Caco-2 (cell line): ENCODE data around the gene CIAO1. TPM values are rescaled to one million over a fixed set of nuclear protein-coding genes. Genes with fewer than 3 reads are reported as not detected.
"Not testable (repeated sequence)": the region's sequence is repeated elsewhere in the genome, so short reads cannot be mapped to it uniquely, and the experiment has no call there.

Experiments
- BruUV-seq: library from RNA; stranded (reverse); fragments of 400-500 nt; replicated peaks from 2 replicates; lab custom pipeline; 2021; lab: Mats Ljungman, UMichigan
- CTCF ChIA-PET: fragments of 300-600 bp; sonication (Branson Sonifier 250); formaldehyde crosslinking; loops from one replicate; lab custom pipeline; 2022; ENCODE audit warnings: antibody characterized with exemption; lab: Charles Lee
- POLR2A ChIA-PET: fragments of 300-600 bp; sonication (Branson Sonifier 250); formaldehyde crosslinking; loops from one replicate; lab custom pipeline; 2022; ENCODE audit warnings: antibody characterized with exemption; lab: Charles Lee
- DNase-seq, 2 experiments: peaks; one replicate each; pipeline versions ENCODE4 v3.0.0 to v3.0.0-alpha.2; 2020 to 2022
- H3K27me3 ChIP-seq: replicated peaks from 2 replicates; pipeline ENCODE4 v1.6.0; 2011; ENCODE audit warnings: low read length; ENCODE audit not compliant: control insufficient read depth, insufficient read depth
- H3K36me3 ChIP-seq: 2 replicates; pipeline ENCODE4 v1.5.1; 2011; ENCODE audit warnings: low read length; ENCODE audit not compliant: control insufficient read depth, insufficient read depth
- H3K4me1 ChIP-seq: fragments of 250-450 bp; sonication (Bioruptor Pico); 2 replicates; pipeline ENCODE4 v1.5.1; 2020; ENCODE audit warnings: mild to moderate bottlenecking
- H3K4me3 ChIP-seq: 2 replicates; pipeline ENCODE4 v1.5.1; 2011; ENCODE audit warnings: low read depth, mild to moderate bottlenecking, control low read depth, low read length
- H3K9me3 ChIP-seq: fragments of 250-450 bp; sonication (Bioruptor Pico); 2 replicates; pipeline ENCODE4 v1.5.1; 2020; ENCODE audit warnings: mild to moderate bottlenecking, moderate library complexity
- H3K27ac Mint-ChIP-seq: one replicate; pipeline ENCODE4 v1.8.0; 2022; ENCODE audit warnings: mixed read lengths; ENCODE audit not compliant: unreplicated experiment
- H3K27me3 Mint-ChIP-seq: one replicate; pipeline ENCODE4 v1.8.0; 2022; ENCODE audit warnings: mixed read lengths; ENCODE audit not compliant: insufficient read depth, unreplicated experiment
- H3K36me3 Mint-ChIP-seq: one replicate; pipeline ENCODE4 v1.8.0; 2022; ENCODE audit warnings: mild to moderate bottlenecking, mixed read lengths; ENCODE audit not compliant: insufficient read depth, unreplicated experiment
- H3K4me1 Mint-ChIP-seq: one replicate; pipeline ENCODE4 v1.8.0; 2022; ENCODE audit warnings: low read depth, mixed read lengths; ENCODE audit not compliant: unreplicated experiment
- H3K4me3 Mint-ChIP-seq: one replicate; pipeline ENCODE4 v1.8.0; 2022; ENCODE audit warnings: mild to moderate bottlenecking, moderate library complexity, mixed read lengths; ENCODE audit not compliant: unreplicated experiment
- H3K9me3 Mint-ChIP-seq: one replicate; pipeline ENCODE4 v1.8.0; 2022; ENCODE audit warnings: mixed read lengths; ENCODE audit not compliant: unreplicated experiment
- CTCF ChIP-seq, 2 experiments: fragments of 200-600 bp in 1 of 2; IDR thresholded peaks; 1 replicate in 1 of 2; 2 replicates in 1 of 2; pipeline versions ENCODE4 v1.5.1 to v1.8.0; 2011 to 2022; ENCODE audit warnings: antibody characterized with exemption in 1 of 2, control low read depth in 1 of 2, inconsistent platforms in 1 of 2, low read depth in 1 of 2, low read length in 1 of 2, mild to moderate bottlenecking in 1 of 2, moderate library complexity in 1 of 2; ENCODE audit not compliant: insufficient read depth in 1 of 2, severe bottlenecking in 1 of 2, unreplicated experiment in 1 of 2
- intact Hi-C: fragments of 100-400 bp; cut with micrococcal nuclease; formaldehyde crosslinking; loops from one replicate; pipeline ENCODE4 v1.10.0; 2022; ENCODE audit not compliant: unreplicated experiment
- total RNA-seq: library from RNA; stranded (reverse); gene quantifications from 2 replicates; pipeline ENCODE4 v1.2.3, GENCODE V29; 2022

Gene CIAO1
- total RNA-seq, 1 experiment from 2014 or later = 97.9 TPM

- intact Hi-C loops = no loop called here
- Mint-ChIP-seq H3K9me3 (no peaks in the 10 kb centered on the region), H3K27ac (no peak overlapping the region), H3K4me1 (no peaks in the 10 kb centered on the region), H3K4me3 (no peak overlapping the region), H3K27me3 (no peaks in the 10 kb centered on the region), H3K36me3 (peaks cover 46% of the 10 kb centered on the region)
- H3K4me3 ChIP-seq = no peak overlapping the region
- peaks cover 4% of the 10 kb centered on the region for H3K36me3 ChIP-seq
- ChIA-PET POLR2A (no interaction called here), CTCF (interaction anchor here (0.6 kb wide), 1 partner anchor 146 kb away, joined by 3 read pairs; no protein-coding TSS in a partner anchor)
- no peak for TF ChIP-seq CTCF (IDR thresholded peaks at IDR 0.05; ENCODE audit: insufficient read depth in 1 of 2, low read depth in 1 of 2, low read length in 1 of 2, severe bottlenecking in 1 of 2, unreplicated experiment in 1 of 2)
- DNase-seq = no peak
- no peaks in the 10 kb centered on the region for H3K4me1 ChIP-seq
- no peaks in the 10 kb centered on the region for H3K9me3 ChIP-seq
- BruUV-seq = no TSS peak
- no peaks in the 10 kb centered on the region for H3K27me3 ChIP-seq
These were observed 11.5 kb upstream of the CIAO1 start for GRCh38 chr2:96254571-96254970.

- H3K36me3 Mint-ChIP-seq = peaks cover 41% of the 10 kb centered on the region
- Histone ChIP-seq H3K27me3 (no peaks in the 10 kb centered on the region), H3K4me1 (peaks cover 17% of the 10 kb centered on the region), H3K9me3 (no peaks in the 10 kb centered on the region), H3K4me3 (no peak overlapping the region), H3K36me3 (peaks cover 4% of the 10 kb centered on the region)
- peaks cover 14% of the 10 kb centered on the region for H3K4me1 Mint-ChIP-seq
- H3K27ac Mint-ChIP-seq = no peak overlapping the region
- CTCF ChIA-PET = no interaction called here
- POLR2A ChIA-PET = no interaction called here
- BruUV-seq = no TSS peak
- no peaks in the 10 kb centered on the region for H3K27me3 Mint-ChIP-seq
- intact Hi-C loops = no loop called here
- H3K9me3 Mint-ChIP-seq = no peaks in the 10 kb centered on the region
- DNase-seq = no peak
- no peak for TF ChIP-seq CTCF (IDR thresholded peaks at IDR 0.05; ENCODE audit: insufficient read depth in 1 of 2, low read depth in 1 of 2, low read length in 1 of 2, severe bottlenecking in 1 of 2, unreplicated experiment in 1 of 2)
- no peak overlapping the region for H3K4me3 Mint-ChIP-seq
These were observed 9.4 kb upstream of the CIAO1 start for GRCh38 chr2:96256611-96257113.

- H3K9me3 Mint-ChIP-seq, H3K27ac Mint-ChIP-seq, H3K4me3 ChIP-seq, DNase-seq, BruUV-seq, H3K9me3 ChIP-seq, H3K27me3 ChIP-seq, H3K27me3 Mint-ChIP-seq, POLR2A ChIA-PET, H3K4me3 Mint-ChIP-seq, CTCF ChIA-PET, H3K36me3 ChIP-seq, intact Hi-C loops: not testable (repeated sequence)
- H3K36me3 Mint-ChIP-seq = peaks cover 34% of the 10 kb centered on the region
- H3K4me1 Mint-ChIP-seq = peaks cover 23% of the 10 kb centered on the region
- peaks cover 27% of the 10 kb centered on the region for H3K4me1 ChIP-seq
These were observed 8.3 kb upstream of the CIAO1 start for GRCh38 chr2:96257744-96258143.
